HuH-7 (cell line): Measurements from ENCODE around the gene GALNT14.

Experiments used
- DNase-seq: peaks from one replicate; pipeline ENCODE4 v3.0.0; 2011; ENCODE audit warnings: low spot score

GALNT14 gene

DNA sequence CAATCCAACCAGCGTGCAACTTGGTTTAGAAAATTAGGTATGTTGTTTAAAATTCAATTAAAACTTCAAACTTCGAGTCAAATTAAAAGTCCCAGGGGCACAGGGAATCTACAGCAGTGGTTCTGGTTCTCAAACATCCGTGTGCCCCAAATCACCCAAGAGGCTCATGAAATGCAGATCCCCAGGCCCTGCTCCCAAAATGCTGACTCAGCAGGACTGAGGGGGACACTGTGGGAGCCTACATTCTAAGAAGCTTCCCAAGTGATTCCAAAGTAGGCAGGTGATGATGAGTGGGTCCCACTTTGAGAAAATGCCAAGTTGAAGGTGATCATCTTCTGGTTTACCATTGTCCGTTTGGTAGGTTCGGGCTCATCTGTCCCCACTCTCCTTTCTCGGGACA lies 82.3 kb downstream of the GALNT14 start:
- no peak for DNase-seq

DNA sequence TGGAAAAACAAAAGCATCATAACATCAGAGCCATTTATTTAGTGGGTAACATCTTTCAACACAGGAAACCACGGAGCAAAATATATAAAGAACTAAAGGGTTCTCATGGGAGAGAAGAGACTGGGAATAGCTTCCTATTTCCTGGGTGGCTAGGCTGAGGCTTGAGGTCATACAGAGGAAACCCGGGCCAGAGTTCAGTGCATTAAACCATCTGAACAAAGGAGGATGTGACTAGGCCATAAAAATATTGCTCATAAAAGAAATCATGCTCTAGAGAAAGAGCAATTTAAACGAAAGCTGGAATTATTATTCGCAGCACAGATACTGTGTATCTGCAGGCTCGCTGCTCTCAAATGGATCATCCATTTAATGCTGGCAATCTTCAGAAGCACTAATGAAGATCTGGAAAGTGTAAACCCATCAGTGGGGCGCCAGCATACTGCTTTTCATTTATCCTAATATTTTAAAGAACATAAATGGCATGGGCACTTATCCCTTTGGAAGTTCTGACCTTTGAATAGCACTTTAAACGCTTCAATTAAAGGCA lies 83.3 kb downstream of the GALNT14 start:
- DNase-seq: no peak

- DNase-seq: no peak
Measured at GRCh38 chr2:31053929-31054782, 84.1 kb downstream of the GALNT14 start.

DNA sequence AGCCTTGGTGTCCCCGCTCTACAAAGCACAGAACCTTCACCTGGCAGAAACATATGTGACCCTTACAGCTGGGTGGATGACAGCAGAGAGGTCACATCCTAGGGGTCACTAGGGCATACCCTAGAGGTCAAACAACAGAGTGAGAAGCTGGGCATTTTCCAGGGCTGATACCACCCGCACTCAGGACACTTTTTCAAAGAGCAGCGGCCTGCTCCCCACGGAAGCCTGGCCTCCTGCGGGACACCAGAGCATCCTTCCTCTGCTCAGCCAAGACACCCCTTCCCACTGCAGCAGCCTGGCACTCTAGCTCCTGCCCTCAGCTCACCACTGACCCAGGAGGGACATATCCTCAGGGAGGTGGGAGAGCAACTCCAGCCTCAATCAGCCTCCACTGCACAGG lies 86.0 kb downstream of the GALNT14 start:
- no peak for DNase-seq

GRCh38 chr2:31051258-31052140 lies 86.7 kb downstream of the GALNT14 start:
- DNase-seq: no peak

GRCh38 chr2:31049916-31050588 lies 88.2 kb downstream of the GALNT14 start:
- DNase-seq: no peak

GRCh38 chr2:31049264-31049663 lies 89.0 kb downstream of the GALNT14 start:
- no peak for DNase-seq

GRCh38 chr2:31047599-31047998 lies 90.6 kb downstream of the GALNT14 start:
- DNase-seq: no peak

DNA sequence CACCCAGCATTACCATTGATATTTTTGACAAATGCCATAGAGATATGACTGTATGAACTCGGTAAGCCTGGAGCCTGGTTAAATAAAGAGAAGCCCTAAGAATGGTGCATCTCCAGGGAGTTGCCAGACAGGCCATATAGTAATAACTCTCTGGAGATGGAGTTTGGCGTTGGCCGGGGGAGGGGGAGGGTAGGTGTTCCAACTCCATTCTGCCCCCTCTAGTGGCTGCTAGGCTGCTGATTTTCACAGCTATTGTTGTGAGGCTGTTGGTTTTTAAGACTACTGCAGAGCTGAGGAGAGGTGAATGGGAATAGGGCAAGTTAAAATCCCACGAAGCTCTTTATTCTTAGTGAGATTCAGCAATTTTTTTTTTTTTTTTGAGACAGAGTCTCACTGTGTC lies 99.9 kb downstream of the GALNT14 start:
- DNase-seq: no peak

- DNase-seq: no peak
Measured at GRCh38 chr2:31037058-31037457, 101.2 kb downstream of the GALNT14 start.

GRCh38 chr2:31033032-31033431 lies 105.2 kb downstream of the GALNT14 start:
- DNase-seq: no peak

DNA sequence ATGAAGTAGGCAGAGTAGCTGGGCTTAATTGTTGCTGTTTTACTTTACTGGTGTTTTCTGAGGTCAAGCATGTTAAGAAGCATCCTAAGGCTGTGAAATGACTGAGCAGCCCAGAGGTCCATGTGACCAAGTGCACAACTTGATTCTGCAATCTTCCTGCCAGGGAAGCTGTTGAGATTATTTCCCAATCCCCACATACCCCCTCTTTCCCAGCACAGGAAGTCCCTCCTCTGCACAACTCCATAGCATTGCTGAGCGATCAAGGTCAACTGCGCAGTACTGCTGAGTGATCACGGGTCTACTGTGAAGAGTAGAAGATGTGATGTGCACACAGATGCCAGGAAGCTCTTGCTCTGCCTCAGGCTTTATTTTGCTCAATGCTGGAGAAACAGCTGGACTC lies 105.8 kb downstream of the GALNT14 start:
- DNase-seq: no peak

DNA sequence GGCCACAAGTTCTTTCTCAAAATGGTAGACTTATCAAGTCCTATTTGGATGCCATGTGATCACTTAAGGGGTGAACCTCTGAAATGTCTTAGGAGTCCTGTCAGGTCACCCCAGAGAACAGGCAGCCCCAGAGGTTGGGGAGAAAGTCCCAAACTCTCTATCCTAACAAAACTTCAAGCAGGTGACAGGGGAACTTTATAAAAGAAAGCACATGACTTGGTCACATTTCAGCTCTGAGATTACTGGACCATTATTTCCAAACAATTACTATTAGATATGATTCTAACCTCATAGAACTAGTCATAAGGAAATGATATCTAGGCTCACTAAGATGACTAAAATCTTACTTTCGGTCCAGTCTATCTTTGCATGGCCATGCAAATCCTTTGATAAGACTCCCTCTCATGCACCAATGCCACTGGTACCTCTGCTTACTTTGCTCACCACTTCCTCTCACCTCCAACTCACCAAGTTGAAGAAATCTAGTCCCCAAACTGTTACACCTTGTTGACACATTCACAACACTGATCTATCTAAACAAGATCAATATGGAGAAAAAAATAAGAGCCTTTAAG lies 107.0 kb downstream of the GALNT14 start:
- no peak for DNase-seq

DNA sequence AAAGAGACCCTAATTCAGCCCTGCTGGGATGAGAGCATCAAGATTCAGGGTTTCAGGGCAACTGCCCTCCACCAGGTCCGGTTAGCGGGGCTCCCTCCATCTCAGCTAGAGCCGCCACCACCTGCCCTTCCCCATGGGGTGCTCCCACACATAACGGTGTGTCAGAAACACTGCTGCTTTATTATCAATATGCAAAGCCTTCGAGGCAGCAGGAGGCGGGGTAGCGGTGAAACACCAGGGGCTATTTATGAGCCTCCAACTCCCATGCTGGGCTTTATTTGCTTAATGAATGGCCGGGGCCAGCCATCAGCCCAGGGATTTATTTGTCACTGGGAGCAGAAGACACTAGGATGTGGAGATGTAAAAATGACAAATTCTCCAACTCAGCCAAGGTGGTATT lies 109.8 kb downstream of the GALNT14 start:
- DNase-seq: no peak

DNA sequence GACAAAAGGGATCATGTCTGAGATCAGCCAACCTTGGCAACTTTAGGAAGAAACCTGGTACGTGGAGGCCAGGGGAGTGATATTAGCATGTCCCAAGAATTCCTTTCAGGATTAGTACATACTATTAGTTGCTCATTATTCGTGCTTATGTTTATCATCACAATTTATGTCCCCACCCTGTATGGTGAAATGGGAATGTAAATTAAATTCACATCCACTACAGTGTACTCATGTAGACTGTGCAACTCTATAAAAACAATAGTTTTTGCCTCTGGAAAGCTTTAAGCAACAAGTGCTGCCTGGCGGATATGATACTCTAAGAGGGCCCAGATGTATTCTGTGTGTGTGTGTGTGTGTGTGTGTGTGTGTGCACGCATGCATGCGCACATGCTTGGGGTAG lies 110.7 kb downstream of the GALNT14 start:
- DNase-seq: no peak

DNA sequence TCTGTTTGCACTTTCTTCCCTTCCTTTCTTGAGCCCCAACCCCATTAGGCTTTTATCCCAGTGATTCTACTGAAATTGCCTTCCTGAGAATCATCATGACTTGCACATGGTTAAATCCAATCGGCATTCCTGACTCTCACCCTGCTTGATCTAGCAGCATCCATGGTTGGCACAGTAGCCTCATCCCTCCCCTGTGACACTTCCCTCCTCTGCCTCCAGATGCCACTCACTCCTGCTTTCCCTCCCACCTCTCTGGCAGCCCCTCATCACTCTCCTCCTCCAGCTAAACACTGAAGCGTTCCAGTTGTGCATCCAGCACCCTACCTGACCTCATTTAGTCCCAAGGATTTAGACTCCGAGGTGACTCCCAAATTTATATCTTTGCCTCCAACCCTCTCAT lies 114.7 kb downstream of the GALNT14 start:
- DNase-seq: no peak

- no peak for DNase-seq
Measured at GRCh38 chr2:31020713-31021112, 117.5 kb downstream of the GALNT14 start.

DNA sequence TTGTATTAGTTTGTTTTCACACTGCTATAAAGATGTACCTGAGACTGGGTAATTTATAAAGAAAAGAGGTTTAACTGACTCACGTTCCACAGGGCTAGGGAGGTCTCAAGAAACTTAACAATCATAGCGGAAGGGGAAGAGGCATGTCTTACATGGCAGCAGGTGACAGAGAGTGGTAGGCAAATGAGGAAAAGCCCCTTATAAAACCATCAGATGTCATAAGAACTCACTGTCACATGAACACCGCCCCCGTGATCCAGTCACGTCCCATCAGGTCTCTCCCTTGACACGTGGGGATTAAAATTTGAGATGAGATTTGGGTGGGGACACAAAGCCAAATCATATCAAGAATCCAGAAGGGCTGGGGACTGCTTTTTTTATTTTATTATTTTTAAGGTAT lies 120.0 kb downstream of the GALNT14 start:
- DNase-seq: no peak

DNA sequence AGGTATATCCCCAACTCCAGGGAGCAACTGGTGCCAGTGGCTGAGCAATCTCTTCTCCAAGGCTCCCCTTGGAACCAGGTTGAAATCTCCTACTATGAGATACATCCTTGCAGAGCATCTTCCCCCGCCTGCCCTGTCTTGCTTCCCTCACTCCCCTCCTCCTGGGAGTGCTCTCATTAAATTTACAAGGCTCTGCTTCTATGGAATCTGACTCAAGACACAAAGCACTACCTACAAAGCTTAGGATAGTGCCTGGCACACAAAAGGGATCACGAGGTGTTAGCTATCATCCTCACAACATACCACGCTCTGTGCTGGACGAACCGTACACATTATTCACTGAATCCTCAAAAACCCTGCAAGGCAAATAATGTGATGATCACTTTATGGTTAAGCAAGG lies 121.6 kb downstream of the GALNT14 start:
- DNase-seq: no peak

DNA sequence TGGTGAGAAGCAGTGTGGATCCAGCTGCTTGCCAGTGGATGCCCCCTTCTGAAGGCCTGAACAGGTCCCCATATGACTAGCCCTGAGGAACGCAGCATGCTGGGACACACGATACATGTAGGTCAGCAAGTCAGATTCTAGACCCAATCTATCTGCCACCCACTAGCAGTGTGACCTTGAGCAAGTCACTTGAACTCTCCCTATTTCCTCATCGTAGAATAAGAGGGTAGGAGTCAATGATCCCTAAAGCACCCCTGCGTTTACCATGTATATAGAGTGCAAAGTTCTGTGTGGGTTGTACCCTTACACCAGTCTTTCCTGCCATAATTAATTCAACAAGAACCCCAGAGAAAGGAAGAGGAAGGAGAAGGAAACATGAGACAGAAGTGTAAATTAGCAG lies 123.7 kb downstream of the GALNT14 start:
- no peak for DNase-seq

DNA sequence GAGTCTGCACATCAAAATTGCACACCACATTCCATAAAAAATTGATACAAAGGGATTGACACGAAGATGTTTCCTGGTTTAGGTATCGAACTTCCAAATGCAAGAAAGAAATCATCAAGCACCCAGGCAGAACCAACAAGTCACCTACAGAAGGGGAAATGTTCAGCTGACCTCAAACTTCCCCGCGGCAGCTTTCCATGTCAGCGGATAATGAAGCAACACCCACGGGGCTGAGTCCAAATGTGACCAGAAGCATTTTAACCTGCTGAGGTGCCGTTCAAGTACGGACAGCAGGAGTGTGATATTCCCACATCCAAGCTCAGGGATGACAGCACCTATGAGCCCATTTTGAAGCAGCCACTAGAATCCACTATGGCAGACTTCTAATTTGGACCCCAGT lies 124.9 kb downstream of the GALNT14 start:
- no peak for DNase-seq

DNA sequence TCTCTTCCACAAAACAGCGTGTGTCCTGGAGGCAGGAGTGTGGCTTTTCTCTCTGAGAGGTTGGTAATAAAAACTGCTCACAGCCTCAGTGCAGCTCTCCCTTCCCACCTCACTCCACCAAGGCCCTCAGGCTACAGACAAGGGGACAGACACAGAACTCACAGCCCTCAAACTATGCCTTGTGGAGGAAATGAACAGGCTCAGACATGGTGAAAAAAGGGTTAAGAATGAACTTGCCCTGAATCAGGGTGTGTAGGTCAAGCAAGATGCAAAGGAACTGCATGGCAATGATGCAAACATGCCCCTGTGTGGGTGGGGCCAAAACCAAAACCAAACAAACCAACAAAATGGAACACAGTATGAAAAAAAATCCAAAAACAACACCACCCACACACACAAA lies 125.8 kb downstream of the GALNT14 start:
- no peak for DNase-seq
